ENCODE measurements around the gene PGAM4. TPM values are rescaled to one million over a fixed set of nuclear protein-coding genes. Genes with fewer than 3 reads are reported as not detected.

The PGAM4 gene
- under 1 TPM in 1 of 3 donors, not detected in 2; 0.37 TPM for total RNA-seq

- DNase-seq (no peak), ATAC-seq (no peak)
- Mint-ChIP-seq H3K9me3 (no peaks in the 10 kb centered on the region), H3K27me3 (ENCODE audit: low read depth) (no peaks in the 10 kb centered on the region), H3K4me3 (no peak within 1 kb of the TSS), H3K4me1 (ENCODE audit: low read depth) (peaks cover 8% of the 10 kb centered on the region), H3K36me3 (ENCODE audit: insufficient read depth) (peaks cover 2% of the 10 kb centered on the region)
Measured at GRCh38 chrX:77969538-77969937, at the start of gene PGAM4. TSS of gene PGAM4 (minus strand) at chrX:77969638. CDS start at chrX:77969638, 0 bp downstream.

- Mint-ChIP-seq H3K4me3 (no peak overlapping the region), H3K9me3 (no peaks in the 10 kb centered on the region), H3K4me1 (ENCODE audit: low read depth) (no peaks in the 10 kb centered on the region), H3K27me3 (ENCODE audit: low read depth) (no peaks in the 10 kb centered on the region), H3K36me3 (ENCODE audit: insufficient read depth) (peaks cover 14% of the 10 kb centered on the region)
- DNase-seq (no peak), ATAC-seq (no peak)
Measured at GRCh38 chrX:78011846-78012245, 42.4 kb upstream of the PGAM4 start.

GRCh38 chrX:77979870-77980269 lies 10.4 kb upstream of the PGAM4 start:
- peaks cover 6% of the 10 kb centered on the region for H3K36me3 Mint-ChIP-seq (ENCODE audit: insufficient read depth)
- no peak overlapping the region for H3K4me3 Mint-ChIP-seq
- no peaks in the 10 kb centered on the region for H3K27me3 Mint-ChIP-seq (ENCODE audit: low read depth)

GRCh38 chrX:77977518-77977917 lies 8.1 kb upstream of the PGAM4 start:
- Mint-ChIP-seq H3K4me1 (ENCODE audit: low read depth) (no peaks in the 10 kb centered on the region), H3K27me3 (ENCODE audit: low read depth) (no peaks in the 10 kb centered on the region), H3K36me3 (ENCODE audit: insufficient read depth) (peaks cover 6% of the 10 kb centered on the region), H3K9me3 (no peaks in the 10 kb centered on the region), H3K4me3 (no peak overlapping the region)
- ATAC-seq (no peak), DNase-seq (no peak)

More at GRCh38 chrX:77979870-77980269, 10.4 kb upstream of the PGAM4 start:
- DNase-seq (no peak), ATAC-seq (no peak)
- H3K4me1 Mint-ChIP-seq (ENCODE audit: low read depth) = no peaks in the 10 kb centered on the region
- H3K9me3 Mint-ChIP-seq = no peaks in the 10 kb centered on the region

- ATAC-seq (no peak), DNase-seq (no peak)
- Mint-ChIP-seq H3K4me3 (no peak overlapping the region), H3K36me3 (ENCODE audit: insufficient read depth) (peaks cover 6% of the 10 kb centered on the region), H3K27me3 (ENCODE audit: low read depth) (no peaks in the 10 kb centered on the region), H3K4me1 (ENCODE audit: low read depth) (no peaks in the 10 kb centered on the region), H3K9me3 (no peaks in the 10 kb centered on the region)
Measured at GRCh38 chrX:77977095-77977494, 7.7 kb upstream of the PGAM4 start.

- Mint-ChIP-seq H3K36me3 (ENCODE audit: insufficient read depth) (peaks cover 6% of the 10 kb centered on the region), H3K9me3 (no peaks in the 10 kb centered on the region), H3K4me3 (no peak overlapping the region), H3K4me1 (ENCODE audit: low read depth) (no peaks in the 10 kb centered on the region), H3K27me3 (ENCODE audit: low read depth) (no peaks in the 10 kb centered on the region)
- no peak for ATAC-seq
- DNase-seq = no peak
Measured at GRCh38 chrX:77975755-77976154, 6.3 kb upstream of the PGAM4 start.

GRCh38 chrX:77967631-77968030 lies 1.8 kb downstream of the PGAM4 start:
- Mint-ChIP-seq H3K4me1 (ENCODE audit: low read depth) (peaks cover 14% of the 10 kb centered on the region), H3K4me3 (no peak overlapping the region), H3K9me3 (no peaks in the 10 kb centered on the region), H3K27me3 (ENCODE audit: low read depth) (no peaks in the 10 kb centered on the region), H3K36me3 (ENCODE audit: insufficient read depth) (peaks cover 2% of the 10 kb centered on the region)
- no peak for DNase-seq
- no peak for ATAC-seq

- DNase-seq (no peak), ATAC-seq (no peak)
- no peaks in the 10 kb centered on the region for H3K9me3 Mint-ChIP-seq
- peaks cover 2% of the 10 kb centered on the region for H3K36me3 Mint-ChIP-seq (ENCODE audit: insufficient read depth)
- no peaks in the 10 kb centered on the region for H3K27me3 Mint-ChIP-seq (ENCODE audit: low read depth)
- peaks cover 25% of the 10 kb centered on the region for H3K4me1 Mint-ChIP-seq (ENCODE audit: low read depth)
- H3K4me3 Mint-ChIP-seq = no peak overlapping the region
Measured at GRCh38 chrX:77966361-77966760, 3.1 kb downstream of the PGAM4 start.

GRCh38 chrX:77962068-77962902 lies 7.2 kb downstream of the PGAM4 start:
- peaks cover 48% of the 10 kb centered on the region for H3K4me1 Mint-ChIP-seq (ENCODE audit: low read depth)

GRCh38 chrX:77961063-77961462 lies 8.4 kb downstream of the PGAM4 start:
- peak; percentile 29 to 49 for ATAC-seq
- no peaks in the 10 kb centered on the region for H3K9me3 Mint-ChIP-seq
- H3K27me3 Mint-ChIP-seq (ENCODE audit: low read depth) = no peaks in the 10 kb centered on the region
- H3K4me3 Mint-ChIP-seq = peak overlapping the region; percentile 68
- peaks cover 6% of the 10 kb centered on the region for H3K36me3 Mint-ChIP-seq (ENCODE audit: insufficient read depth)
- no peak for DNase-seq
- peaks cover 47% of the 10 kb centered on the region for H3K4me1 Mint-ChIP-seq (ENCODE audit: low read depth)

More at GRCh38 chrX:77962068-77962902, 7.2 kb downstream of the PGAM4 start:
- H3K36me3 Mint-ChIP-seq (ENCODE audit: insufficient read depth) = peaks cover 6% of the 10 kb centered on the region
- H3K27me3 Mint-ChIP-seq (ENCODE audit: low read depth) = no peaks in the 10 kb centered on the region
- DNase-seq (no peak), ATAC-seq (peak in 1 of 2 donors; percentile 16)
- H3K9me3 Mint-ChIP-seq = no peaks in the 10 kb centered on the region
- H3K4me3 Mint-ChIP-seq = peak overlapping the region; percentile 63

- H3K4me3 Mint-ChIP-seq = peak overlapping the region; percentile 68
- H3K4me1 Mint-ChIP-seq (ENCODE audit: low read depth) = peaks cover 49% of the 10 kb centered on the region
- ATAC-seq = peak; percentile 71 to 77
Measured at GRCh38 chrX:77960567-77960966, 8.9 kb downstream of the PGAM4 start.

GRCh38 chrX:77953708-77954107 lies 15.7 kb downstream of the PGAM4 start:
- H3K9me3 Mint-ChIP-seq = peaks cover 4% of the 10 kb centered on the region
- H3K4me3 Mint-ChIP-seq = no peak overlapping the region
- no peak for DNase-seq
- peaks cover 4% of the 10 kb centered on the region for H3K36me3 Mint-ChIP-seq (ENCODE audit: insufficient read depth)
- H3K4me1 Mint-ChIP-seq (ENCODE audit: low read depth) = peaks cover 15% of the 10 kb centered on the region
- no peak for ATAC-seq
- no peaks in the 10 kb centered on the region for H3K27me3 Mint-ChIP-seq (ENCODE audit: low read depth)

More at GRCh38 chrX:77960567-77960966, 8.9 kb downstream of the PGAM4 start:
- DNase-seq = no peak
- no peaks in the 10 kb centered on the region for H3K27me3 Mint-ChIP-seq (ENCODE audit: low read depth)
- peaks cover 3% of the 10 kb centered on the region for H3K9me3 Mint-ChIP-seq
- peaks cover 4% of the 10 kb centered on the region for H3K36me3 Mint-ChIP-seq (ENCODE audit: insufficient read depth)

- Mint-ChIP-seq H3K27me3 (ENCODE audit: low read depth) (no peaks in the 10 kb centered on the region), H3K4me1 (ENCODE audit: low read depth) (peaks cover 15% of the 10 kb centered on the region), H3K9me3 (peaks cover 4% of the 10 kb centered on the region), H3K36me3 (ENCODE audit: insufficient read depth) (peaks cover 4% of the 10 kb centered on the region), H3K4me3 (no peak overlapping the region)
- no peak for DNase-seq
- ATAC-seq = no peak
Measured at GRCh38 chrX:77953302-77953701, 16.1 kb downstream of the PGAM4 start.

GRCh38 chrX:77952173-77952572 lies 17.3 kb downstream of the PGAM4 start:
- no peak for DNase-seq
- no peaks in the 10 kb centered on the region for H3K27me3 Mint-ChIP-seq (ENCODE audit: low read depth)
- H3K9me3 Mint-ChIP-seq = peaks cover 4% of the 10 kb centered on the region
- no peak overlapping the region for H3K4me3 Mint-ChIP-seq
- no peaks in the 10 kb centered on the region for H3K36me3 Mint-ChIP-seq (ENCODE audit: insufficient read depth)
- ATAC-seq = no peak
- H3K4me1 Mint-ChIP-seq (ENCODE audit: low read depth) = peaks cover 8% of the 10 kb centered on the region

- no peak for DNase-seq
- Mint-ChIP-seq H3K4me1 (ENCODE audit: low read depth) (peaks cover 3% of the 10 kb centered on the region), H3K4me3 (no peak overlapping the region), H3K36me3 (ENCODE audit: insufficient read depth) (no peaks in the 10 kb centered on the region), H3K9me3 (no peaks in the 10 kb centered on the region), H3K27me3 (ENCODE audit: low read depth) (no peaks in the 10 kb centered on the region)
- no peak for ATAC-seq
Measured at GRCh38 chrX:77949840-77950239, 19.6 kb downstream of the PGAM4 start.

Measured in activated T-cell treated with anti-CD3 and anti-CD28 coated beads, Interleukin-2, amount 50 U/mL, for 4 hours (primary cell).